ENCODE results near the gene MRPL17. TPM values are rescaled to one million over a fixed set of nuclear protein-coding genes. Genes with fewer than 3 reads are reported as not detected.

Gene MRPL17
- total and polyA plus RNA-seq, 2 experiments from 2014 or later, result 26.7 to 81.8 TPM

DNA sequence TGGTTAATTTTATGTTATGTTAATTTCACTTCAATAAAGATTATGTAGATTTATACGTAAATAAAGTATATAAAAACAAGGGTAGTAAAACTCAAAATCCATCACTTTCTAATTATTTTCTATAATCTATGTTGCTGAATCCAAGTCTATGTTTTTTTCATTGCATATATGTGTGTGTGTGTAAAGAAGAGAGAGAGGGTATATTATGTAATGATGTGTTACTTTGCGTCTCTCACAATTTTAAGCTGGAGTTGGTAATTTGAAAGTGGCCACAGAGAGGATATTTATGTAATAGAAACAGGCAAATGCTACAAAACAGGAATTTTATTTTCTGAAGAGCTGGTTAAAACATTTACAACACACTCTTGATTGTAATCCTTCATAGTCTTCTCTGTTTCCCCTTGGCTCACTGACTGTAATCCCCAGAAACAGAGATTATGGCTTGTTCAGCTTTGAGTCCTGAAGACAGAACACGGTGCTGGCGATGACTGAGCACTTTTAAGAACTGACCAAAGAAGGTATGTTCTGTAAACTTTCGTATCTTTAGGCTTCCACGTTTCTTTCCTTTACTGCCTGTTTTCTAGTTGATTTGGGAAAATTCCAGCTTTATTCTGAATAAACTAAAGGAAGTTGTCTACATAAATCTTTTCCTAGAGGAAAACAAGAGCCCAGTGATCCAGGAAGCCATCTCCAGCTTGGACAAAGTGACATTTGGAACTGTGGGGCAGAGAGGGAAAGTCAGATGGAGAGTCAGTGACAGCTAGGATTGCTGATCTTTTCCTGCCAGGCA is 45.0 kb upstream of the MRPL17 start:
- H3K79me2 ChIP-seq (replicated peaks; ENCODE audit: insufficient read depth), result no peaks in the 10 kb centered on the region
- Mint-ChIP-seq H3K4me3 (no peak overlapping the region), H3K27me3 (ENCODE audit: insufficient read depth, low read depth, poor library complexity) (no peaks in the 10 kb centered on the region), H3K9me3 (0 out of 3 replicates have a peak, but pooled peaks cover 3% of the 10 kb centered on the region), H3K4me1 (no peaks in the 10 kb centered on the region), H3K27ac (no peak overlapping the region), H3K36me3 (ENCODE audit: low read depth) (no peaks in the 10 kb centered on the region)
- peak overlapping the region; percentile 30; the same call in 1 of the 2 replicates for H2AFZ ChIP-seq
- no peaks in the 10 kb centered on the region for H4K20me1 ChIP-seq (replicated peaks; ENCODE audit: insufficient read depth)
- no peak overlapping the region for H3K4me3 ChIP-seq
- no peak overlapping the region for H3K4me2 ChIP-seq
- no peak overlapping the region for H3K27ac ChIP-seq (ENCODE audit: low read depth)
- H3K36me3 ChIP-seq (ENCODE audit: insufficient read depth), result no peaks in the 10 kb centered on the region
- ATAC-seq, result no peak
- no peaks in the 10 kb centered on the region for H3K9me2 ChIP-seq (ENCODE audit: insufficient read depth)
- no peaks in the 10 kb centered on the region for H3K27me3 ChIP-seq (ENCODE audit: insufficient read depth)
- H3K4me1 ChIP-seq (ENCODE audit: insufficient read depth), result no peaks in the 10 kb centered on the region
- TF ChIP-seq STAT1 (IDR thresholded peaks at IDR 0.05; ENCODE audit: unreplicated experiment) (no peak), NANOG (IDR thresholded peaks at IDR 0.05; ENCODE audit: borderline replicate concordance) (no peak), CREB1 (CRISPR knock-in tag; IDR thresholded peaks at IDR 0.05; ENCODE audit: low read depth) (no peak), JUNB (IDR thresholded peaks at IDR 0.05; ENCODE audit: unreplicated experiment) (no peak), POLR2AphosphoS5 (IDR thresholded peaks at IDR 0.05; ENCODE audit: low read depth) (no peak), EZH2 (IDR thresholded peaks at IDR 0.05; ENCODE audit: low read depth, unreplicated experiment) (no peak), EZH2phosphoT487 (IDR thresholded peaks at IDR 0.05; ENCODE audit: unreplicated experiment) (no peak), ZNF331 (CRISPR knock-in tag; IDR thresholded peaks at IDR 0.05; ENCODE audit: low read depth) (no peak), ZNF114 (CRISPR knock-in tag; IDR thresholded peaks at IDR 0.05) (no peak)
- TF ChIP-seq, protein P1, sequence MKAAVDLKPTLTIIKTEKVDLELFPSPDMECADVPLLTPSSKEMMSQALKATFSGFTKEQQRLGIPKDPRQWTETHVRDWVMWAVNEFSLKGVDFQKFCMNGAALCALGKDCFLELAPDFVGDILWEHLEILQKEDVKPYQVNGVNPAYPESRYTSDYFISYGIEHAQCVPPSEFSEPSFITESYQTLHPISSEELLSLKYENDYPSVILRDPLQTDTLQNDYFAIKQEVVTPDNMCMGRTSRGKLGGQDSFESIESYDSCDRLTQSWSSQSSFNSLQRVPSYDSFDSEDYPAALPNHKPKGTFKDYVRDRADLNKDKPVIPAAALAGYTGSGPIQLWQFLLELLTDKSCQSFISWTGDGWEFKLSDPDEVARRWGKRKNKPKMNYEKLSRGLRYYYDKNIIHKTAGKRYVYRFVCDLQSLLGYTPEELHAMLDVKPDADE (IDR thresholded peaks at IDR 0.05), result no peak
- TF ChIP-seq, protein P2, sequence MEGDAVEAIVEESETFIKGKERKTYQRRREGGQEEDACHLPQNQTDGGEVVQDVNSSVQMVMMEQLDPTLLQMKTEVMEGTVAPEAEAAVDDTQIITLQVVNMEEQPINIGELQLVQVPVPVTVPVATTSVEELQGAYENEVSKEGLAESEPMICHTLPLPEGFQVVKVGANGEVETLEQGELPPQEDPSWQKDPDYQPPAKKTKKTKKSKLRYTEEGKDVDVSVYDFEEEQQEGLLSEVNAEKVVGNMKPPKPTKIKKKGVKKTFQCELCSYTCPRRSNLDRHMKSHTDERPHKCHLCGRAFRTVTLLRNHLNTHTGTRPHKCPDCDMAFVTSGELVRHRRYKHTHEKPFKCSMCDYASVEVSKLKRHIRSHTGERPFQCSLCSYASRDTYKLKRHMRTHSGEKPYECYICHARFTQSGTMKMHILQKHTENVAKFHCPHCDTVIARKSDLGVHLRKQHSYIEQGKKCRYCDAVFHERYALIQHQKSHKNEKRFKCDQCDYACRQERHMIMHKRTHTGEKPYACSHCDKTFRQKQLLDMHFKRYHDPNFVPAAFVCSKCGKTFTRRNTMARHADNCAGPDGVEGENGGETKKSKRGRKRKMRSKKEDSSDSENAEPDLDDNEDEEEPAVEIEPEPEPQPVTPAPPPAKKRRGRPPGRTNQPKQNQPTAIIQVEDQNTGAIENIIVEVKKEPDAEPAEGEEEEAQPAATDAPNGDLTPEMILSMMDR (conservative IDR thresholded peaks at IDR 0.05; ENCODE audit: low read depth in 2 of 2), result no peak
- TF ChIP-seq, protein P3, sequence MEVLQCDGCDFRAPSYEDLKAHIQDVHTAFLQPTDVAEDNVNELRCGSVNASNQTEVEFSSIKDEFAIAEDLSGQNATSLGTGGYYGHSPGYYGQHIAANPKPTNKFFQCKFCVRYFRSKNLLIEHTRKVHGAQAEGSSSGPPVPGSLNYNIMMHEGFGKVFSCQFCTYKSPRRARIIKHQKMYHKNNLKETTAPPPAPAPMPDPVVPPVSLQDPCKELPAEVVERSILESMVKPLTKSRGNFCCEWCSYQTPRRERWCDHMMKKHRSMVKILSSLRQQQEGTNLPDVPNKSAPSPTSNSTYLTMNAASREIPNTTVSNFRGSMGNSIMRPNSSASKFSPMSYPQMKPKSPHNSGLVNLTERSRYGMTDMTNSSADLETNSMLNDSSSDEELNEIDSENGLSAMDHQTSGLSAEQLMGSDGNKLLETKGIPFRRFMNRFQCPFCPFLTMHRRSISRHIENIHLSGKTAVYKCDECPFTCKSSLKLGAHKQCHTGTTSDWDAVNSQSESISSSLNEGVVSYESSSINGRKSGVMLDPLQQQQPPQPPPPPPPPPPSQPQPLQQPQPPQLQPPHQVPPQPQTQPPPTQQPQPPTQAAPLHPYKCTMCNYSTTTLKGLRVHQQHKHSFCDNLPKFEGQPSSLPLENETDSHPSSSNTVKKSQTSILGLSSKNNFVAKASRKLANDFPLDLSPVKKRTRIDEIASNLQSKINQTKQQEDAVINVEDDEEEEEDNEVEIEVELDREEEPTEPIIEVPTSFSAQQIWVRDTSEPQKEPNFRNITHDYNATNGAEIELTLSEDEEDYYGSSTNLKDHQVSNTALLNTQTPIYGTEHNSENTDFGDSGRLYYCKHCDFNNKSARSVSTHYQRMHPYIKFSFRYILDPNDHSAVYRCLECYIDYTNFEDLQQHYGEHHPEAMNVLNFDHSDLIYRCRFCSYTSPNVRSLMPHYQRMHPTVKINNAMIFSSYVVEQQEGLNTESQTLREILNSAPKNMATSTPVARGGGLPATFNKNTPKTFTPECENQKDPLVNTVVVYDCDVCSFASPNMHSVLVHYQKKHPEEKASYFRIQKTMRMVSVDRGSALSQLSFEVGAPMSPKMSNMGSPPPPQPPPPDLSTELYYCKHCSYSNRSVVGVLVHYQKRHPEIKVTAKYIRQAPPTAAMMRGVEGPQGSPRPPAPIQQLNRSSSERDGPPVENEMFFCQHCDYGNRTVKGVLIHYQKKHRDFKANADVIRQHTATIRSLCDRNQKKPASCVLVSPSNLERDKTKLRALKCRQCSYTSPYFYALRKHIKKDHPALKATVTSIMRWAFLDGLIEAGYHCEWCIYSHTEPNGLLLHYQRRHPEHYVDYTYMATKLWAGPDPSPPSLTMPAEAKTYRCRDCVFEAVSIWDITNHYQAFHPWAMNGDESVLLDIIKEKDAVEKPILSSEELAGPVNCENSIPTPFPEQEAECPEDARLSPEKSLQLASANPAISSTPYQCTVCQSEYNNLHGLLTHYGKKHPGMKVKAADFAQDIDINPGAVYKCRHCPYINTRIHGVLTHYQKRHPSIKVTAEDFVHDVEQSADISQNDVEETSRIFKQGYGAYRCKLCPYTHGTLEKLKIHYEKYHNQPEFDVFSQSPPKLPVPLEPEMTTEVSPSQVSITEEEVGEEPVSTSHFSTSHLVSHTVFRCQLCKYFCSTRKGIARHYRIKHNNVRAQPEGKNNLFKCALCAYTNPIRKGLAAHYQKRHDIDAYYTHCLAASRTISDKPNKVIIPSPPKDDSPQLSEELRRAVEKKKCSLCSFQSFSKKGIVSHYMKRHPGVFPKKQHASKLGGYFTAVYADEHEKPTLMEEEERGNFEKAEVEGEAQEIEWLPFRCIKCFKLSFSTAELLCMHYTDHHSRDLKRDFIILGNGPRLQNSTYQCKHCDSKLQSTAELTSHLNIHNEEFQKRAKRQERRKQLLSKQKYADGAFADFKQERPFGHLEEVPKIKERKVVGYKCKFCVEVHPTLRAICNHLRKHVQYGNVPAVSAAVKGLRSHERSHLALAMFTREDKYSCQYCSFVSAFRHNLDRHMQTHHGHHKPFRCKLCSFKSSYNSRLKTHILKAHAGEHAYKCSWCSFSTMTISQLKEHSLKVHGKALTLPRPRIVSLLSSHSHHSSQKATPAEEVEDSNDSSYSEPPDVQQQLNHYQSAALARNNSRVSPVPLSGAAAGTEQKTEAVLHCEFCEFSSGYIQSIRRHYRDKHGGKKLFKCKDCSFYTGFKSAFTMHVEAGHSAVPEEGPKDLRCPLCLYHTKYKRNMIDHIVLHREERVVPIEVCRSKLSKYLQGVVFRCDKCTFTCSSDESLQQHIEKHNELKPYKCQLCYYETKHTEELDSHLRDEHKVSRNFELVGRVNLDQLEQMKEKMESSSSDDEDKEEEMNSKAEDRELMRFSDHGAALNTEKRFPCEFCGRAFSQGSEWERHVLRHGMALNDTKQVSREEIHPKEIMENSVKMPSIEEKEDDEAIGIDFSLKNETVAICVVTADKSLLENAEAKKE (CRISPR knock-in tag; IDR thresholded peaks at IDR 0.05), result no peak
- TF ChIP-seq, protein P4, sequence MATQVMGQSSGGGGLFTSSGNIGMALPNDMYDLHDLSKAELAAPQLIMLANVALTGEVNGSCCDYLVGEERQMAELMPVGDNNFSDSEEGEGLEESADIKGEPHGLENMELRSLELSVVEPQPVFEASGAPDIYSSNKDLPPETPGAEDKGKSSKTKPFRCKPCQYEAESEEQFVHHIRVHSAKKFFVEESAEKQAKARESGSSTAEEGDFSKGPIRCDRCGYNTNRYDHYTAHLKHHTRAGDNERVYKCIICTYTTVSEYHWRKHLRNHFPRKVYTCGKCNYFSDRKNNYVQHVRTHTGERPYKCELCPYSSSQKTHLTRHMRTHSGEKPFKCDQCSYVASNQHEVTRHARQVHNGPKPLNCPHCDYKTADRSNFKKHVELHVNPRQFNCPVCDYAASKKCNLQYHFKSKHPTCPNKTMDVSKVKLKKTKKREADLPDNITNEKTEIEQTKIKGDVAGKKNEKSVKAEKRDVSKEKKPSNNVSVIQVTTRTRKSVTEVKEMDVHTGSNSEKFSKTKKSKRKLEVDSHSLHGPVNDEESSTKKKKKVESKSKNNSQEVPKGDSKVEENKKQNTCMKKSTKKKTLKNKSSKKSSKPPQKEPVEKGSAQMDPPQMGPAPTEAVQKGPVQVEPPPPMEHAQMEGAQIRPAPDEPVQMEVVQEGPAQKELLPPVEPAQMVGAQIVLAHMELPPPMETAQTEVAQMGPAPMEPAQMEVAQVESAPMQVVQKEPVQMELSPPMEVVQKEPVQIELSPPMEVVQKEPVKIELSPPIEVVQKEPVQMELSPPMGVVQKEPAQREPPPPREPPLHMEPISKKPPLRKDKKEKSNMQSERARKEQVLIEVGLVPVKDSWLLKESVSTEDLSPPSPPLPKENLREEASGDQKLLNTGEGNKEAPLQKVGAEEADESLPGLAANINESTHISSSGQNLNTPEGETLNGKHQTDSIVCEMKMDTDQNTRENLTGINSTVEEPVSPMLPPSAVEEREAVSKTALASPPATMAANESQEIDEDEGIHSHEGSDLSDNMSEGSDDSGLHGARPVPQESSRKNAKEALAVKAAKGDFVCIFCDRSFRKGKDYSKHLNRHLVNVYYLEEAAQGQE (IDR thresholded peaks at IDR 0.05; ENCODE audit: unreplicated experiment), result no peak
- H3F3A ChIP-seq (replicated peaks; ENCODE audit: low read depth), result no peaks in the 10 kb centered on the region
- no peak for DNase-seq (ENCODE audit: low spot score)

Measured in GM23338 (cell line).